Measurements from ENCODE around the gene TACC3.

GRCh38 chr4:1684506-1685234 lies 36.7 kb upstream of the TACC3 start:
- TF ChIP-seq POLR2A (IDR thresholded peaks at IDR 0.05) = no peak
- no peak for TF ChIP-seq CTCF (IDR thresholded peaks at IDR 0.05)
